ENCODE measurements around the gene TIMP3. TPM values are rescaled to one million over a fixed set of nuclear protein-coding genes. Genes with fewer than 3 reads are reported as not detected.

Gene TIMP3
- total and polyA plus RNA-seq, 2 experiments from 2014 or later: 85.9 to 91.3 TPM

GRCh38 chr22:32905400-32905799 is 103.9 kb downstream of the TIMP3 start:
- Histone ChIP-seq H3K27me3 (no peaks in the 10 kb centered on the region), H3K36me3 (no peaks in the 10 kb centered on the region), H3K4me1 (ENCODE audit: low read depth) (peaks cover 15% of the 10 kb centered on the region), H3K4me3 (no peak overlapping the region), H3K9me3 (ENCODE audit: low read depth) (no peaks in the 10 kb centered on the region), H3K27ac (peak overlapping the region; percentile 83)
- no peak for TF ChIP-seq CTCF (IDR thresholded peaks at IDR 0.05; ENCODE audit: low read depth, low read length)
- peak in 1 of 2 donors; percentile 62 for DNase-seq (ENCODE audit: low read depth in 1 of 2, low spot score in 1 of 2)

DNA sequence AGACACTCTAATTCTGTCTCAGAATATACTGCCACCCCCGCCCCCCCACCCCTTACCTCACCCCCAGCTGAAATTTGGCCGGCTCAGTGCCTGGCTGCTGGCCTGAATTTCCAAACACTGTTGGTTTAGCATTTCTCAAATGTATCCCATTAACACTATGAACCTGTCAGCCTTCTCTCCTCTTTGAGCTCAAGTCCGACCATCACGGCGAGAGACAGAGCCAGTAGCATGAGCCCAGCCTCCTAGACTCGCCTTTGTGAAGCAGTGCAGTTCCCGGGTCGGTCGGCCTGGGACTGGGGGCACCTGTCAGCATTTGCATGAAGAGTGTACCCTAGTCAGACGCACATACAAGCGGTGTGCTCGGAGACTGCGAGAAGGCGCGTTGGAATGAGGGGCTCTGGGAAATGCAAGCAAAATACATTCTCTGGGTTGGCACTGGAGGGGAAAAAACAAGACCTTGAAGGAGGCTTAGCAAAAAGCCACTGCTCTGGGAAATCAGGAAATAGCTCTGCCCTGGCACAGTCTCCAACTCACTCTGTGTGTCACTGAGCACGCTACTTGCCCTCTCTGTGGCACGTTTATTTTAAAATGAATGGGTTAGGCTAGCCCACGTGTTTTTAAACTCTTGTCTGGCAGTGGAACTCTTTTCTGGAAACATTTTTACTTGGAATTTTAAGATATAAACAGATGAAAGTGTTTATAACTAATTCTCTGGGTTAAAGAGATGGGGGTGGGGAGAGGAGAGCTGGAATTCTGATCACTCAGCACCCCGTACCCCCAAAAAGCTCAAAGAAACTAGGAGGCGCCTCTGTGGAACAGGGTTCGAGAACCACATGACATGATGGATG is 108.3 kb downstream of the TIMP3 start:
- no peak overlapping the region for H3K27ac ChIP-seq
- DNase-seq (ENCODE audit: low read depth in 1 of 2, low spot score in 1 of 2): no peak
- TF ChIP-seq CTCF (IDR thresholded peaks at IDR 0.05; ENCODE audit: low read depth, low read length): no peak
- no peaks in the 10 kb centered on the region for H3K36me3 ChIP-seq
- no peaks in the 10 kb centered on the region for H3K27me3 ChIP-seq
- no peak overlapping the region for H3K4me3 ChIP-seq
- peaks cover 14% of the 10 kb centered on the region for H3K4me1 ChIP-seq (ENCODE audit: low read depth)
- no peaks in the 10 kb centered on the region for H3K9me3 ChIP-seq (ENCODE audit: low read depth)

DNA sequence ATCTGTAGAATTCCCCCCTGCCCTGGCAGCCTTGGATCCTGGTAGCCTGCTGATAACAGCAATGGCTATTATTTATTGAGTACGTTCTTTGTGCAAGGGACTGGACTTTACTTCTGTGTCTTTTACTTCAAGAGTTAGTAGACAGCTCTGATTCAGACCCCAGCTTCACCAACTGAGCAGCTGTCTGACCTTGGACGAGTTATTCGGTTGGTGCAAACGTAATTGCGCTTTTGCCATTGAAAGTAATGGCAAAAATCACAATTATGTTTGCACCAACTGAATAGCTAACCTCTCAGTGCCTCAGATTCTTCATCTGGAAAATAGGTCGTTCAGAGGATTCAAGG is 108.9 kb downstream of the TIMP3 start:
- Histone ChIP-seq H3K27me3 (no peaks in the 10 kb centered on the region), H3K27ac (no peak overlapping the region), H3K4me3 (no peak overlapping the region), H3K36me3 (no peaks in the 10 kb centered on the region), H3K4me1 (ENCODE audit: low read depth) (peaks cover 8% of the 10 kb centered on the region), H3K9me3 (ENCODE audit: low read depth) (no peaks in the 10 kb centered on the region)
- no peak for DNase-seq (ENCODE audit: low read depth in 1 of 2, low spot score in 1 of 2)
- TF ChIP-seq CTCF (IDR thresholded peaks at IDR 0.05; ENCODE audit: low read depth, low read length): no peak

GRCh38 chr22:32911503-32911902 is 110.0 kb downstream of the TIMP3 start:
- Histone ChIP-seq H3K4me3 (no peak overlapping the region), H3K36me3 (no peaks in the 10 kb centered on the region), H3K27ac (no peak overlapping the region), H3K9me3 (ENCODE audit: low read depth) (no peaks in the 10 kb centered on the region), H3K27me3 (no peaks in the 10 kb centered on the region), H3K4me1 (ENCODE audit: low read depth) (no peaks in the 10 kb centered on the region)
- peak in 1 of 2 donors; percentile 43 for DNase-seq (ENCODE audit: low read depth in 1 of 2, low spot score in 1 of 2)
- TF ChIP-seq CTCF (IDR thresholded peaks at IDR 0.05; ENCODE audit: low read depth, low read length): no peak

All from cardiac muscle cell (in vitro differentiated cells and primary cell).